Measurements from ENCODE around the gene ERN1. TPM values are rescaled to one million over a fixed set of nuclear protein-coding genes. Genes with fewer than 3 reads are reported as not detected.

The ERN1 gene
- total RNA-seq, 1 experiment from 2014 or later = 8.0 TPM

DNA sequence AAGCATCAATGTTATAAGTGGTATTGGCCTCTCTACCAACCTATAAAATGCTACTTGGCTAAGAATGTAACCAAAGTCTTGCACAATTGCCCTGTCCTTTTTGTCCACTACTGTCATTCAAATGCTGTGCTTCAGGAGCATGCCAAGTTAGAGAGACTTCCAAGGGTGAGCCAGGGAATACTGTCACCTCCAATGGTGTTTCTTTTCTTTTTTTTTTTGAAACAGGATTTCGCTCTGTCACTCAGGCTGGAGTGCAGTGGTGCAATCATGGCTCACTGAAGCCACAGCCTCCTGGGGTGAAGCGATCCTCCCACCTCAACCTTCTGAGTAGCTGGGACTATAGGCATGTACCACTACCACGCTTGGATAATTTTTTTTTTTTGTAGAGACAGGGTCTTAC, 43.7 kb upstream of the ERN1 start:
- DNase-seq (ENCODE audit: low spot score) = no peak
- H3K36me3 ChIP-seq (ENCODE audit: insufficient read depth, low read length, poor library complexity, severe bottlenecking) = no peaks in the 10 kb centered on the region
- H3K9me3 ChIP-seq (ENCODE audit: low read depth, low read length, poor library complexity, severe bottlenecking) = no peaks in the 10 kb centered on the region
- H3K27me3 ChIP-seq (replicated peaks; ENCODE audit: insufficient read depth, low read depth, low read length, poor library complexity) = no peaks in the 10 kb centered on the region
- intact Hi-C loops (cut with micrococcal nuclease; ENCODE audit: unreplicated experiment) = no loop called here
- TF ChIP-seq EZH2 (IDR thresholded peaks at IDR 0.05; ENCODE audit: borderline replicate concordance, low read depth, low read length, poor library complexity, severe bottlenecking) = no peak
- TF ChIP-seq, protein P1, sequence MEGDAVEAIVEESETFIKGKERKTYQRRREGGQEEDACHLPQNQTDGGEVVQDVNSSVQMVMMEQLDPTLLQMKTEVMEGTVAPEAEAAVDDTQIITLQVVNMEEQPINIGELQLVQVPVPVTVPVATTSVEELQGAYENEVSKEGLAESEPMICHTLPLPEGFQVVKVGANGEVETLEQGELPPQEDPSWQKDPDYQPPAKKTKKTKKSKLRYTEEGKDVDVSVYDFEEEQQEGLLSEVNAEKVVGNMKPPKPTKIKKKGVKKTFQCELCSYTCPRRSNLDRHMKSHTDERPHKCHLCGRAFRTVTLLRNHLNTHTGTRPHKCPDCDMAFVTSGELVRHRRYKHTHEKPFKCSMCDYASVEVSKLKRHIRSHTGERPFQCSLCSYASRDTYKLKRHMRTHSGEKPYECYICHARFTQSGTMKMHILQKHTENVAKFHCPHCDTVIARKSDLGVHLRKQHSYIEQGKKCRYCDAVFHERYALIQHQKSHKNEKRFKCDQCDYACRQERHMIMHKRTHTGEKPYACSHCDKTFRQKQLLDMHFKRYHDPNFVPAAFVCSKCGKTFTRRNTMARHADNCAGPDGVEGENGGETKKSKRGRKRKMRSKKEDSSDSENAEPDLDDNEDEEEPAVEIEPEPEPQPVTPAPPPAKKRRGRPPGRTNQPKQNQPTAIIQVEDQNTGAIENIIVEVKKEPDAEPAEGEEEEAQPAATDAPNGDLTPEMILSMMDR (conservative IDR thresholded peaks at IDR 0.05; ENCODE audit: low read depth, low read length) = no peak
- H3K4me1 ChIP-seq (ENCODE audit: insufficient read depth, low read length, poor library complexity, severe bottlenecking) = no peaks in the 10 kb centered on the region
- no TSS peak for BruUV-seq (replicated peaks)
- H3K27ac ChIP-seq (ENCODE audit: low read depth, low read length, poor library complexity, severe bottlenecking) = no peak overlapping the region
- ChIA-PET CTCF (no interaction called here), POLR2A (ENCODE audit: low non-redundant PET) (no interaction called here)
- H3K4me3 ChIP-seq (ENCODE audit: low read depth, low read length, poor library complexity, severe bottlenecking) = no peak overlapping the region

DNA sequence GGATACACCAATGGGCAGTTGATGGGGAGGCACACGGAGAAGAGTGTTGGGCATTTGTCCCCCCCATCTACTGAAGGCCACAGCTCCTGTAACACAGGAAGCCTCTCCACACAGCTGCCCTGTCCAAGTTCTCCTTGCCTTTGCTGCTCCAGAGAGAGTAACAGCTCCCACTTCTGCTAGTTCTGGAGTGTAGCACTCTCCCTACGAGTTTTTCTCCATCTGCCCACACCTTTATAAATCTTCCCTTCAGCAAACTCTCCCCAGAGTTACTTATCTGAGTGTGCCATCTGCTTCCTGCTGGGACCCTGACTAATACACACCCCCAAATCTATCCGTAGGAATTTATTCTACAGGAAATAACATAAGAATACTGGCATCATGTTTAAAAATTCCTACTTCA, 42.6 kb upstream of the ERN1 start:
- intact Hi-C loops (cut with micrococcal nuclease; ENCODE audit: unreplicated experiment) = no loop called here
- DNase-seq (ENCODE audit: low spot score) = peak; percentile 30
- Histone ChIP-seq H3K9me3 (ENCODE audit: low read depth, low read length, poor library complexity, severe bottlenecking) (no peaks in the 10 kb centered on the region), H3K4me1 (ENCODE audit: insufficient read depth, low read length, poor library complexity, severe bottlenecking) (no peaks in the 10 kb centered on the region), H3K4me3 (ENCODE audit: low read depth, low read length, poor library complexity, severe bottlenecking) (no peak overlapping the region), H3K36me3 (ENCODE audit: insufficient read depth, low read length, poor library complexity, severe bottlenecking) (no peaks in the 10 kb centered on the region), H3K27ac (ENCODE audit: low read depth, low read length, poor library complexity, severe bottlenecking) (no peak overlapping the region), H3K27me3 (replicated peaks; ENCODE audit: insufficient read depth, low read depth, low read length, poor library complexity) (no peaks in the 10 kb centered on the region)
- ChIA-PET POLR2A (ENCODE audit: low non-redundant PET) (no interaction called here), CTCF (no interaction called here)
- BruUV-seq (replicated peaks) = no TSS peak
- TF ChIP-seq, protein P1 (conservative IDR thresholded peaks at IDR 0.05; ENCODE audit: low read depth, low read length) = no peak
- TF ChIP-seq EZH2 (IDR thresholded peaks at IDR 0.05; ENCODE audit: borderline replicate concordance, low read depth, low read length, poor library complexity, severe bottlenecking) = no peak

DNA sequence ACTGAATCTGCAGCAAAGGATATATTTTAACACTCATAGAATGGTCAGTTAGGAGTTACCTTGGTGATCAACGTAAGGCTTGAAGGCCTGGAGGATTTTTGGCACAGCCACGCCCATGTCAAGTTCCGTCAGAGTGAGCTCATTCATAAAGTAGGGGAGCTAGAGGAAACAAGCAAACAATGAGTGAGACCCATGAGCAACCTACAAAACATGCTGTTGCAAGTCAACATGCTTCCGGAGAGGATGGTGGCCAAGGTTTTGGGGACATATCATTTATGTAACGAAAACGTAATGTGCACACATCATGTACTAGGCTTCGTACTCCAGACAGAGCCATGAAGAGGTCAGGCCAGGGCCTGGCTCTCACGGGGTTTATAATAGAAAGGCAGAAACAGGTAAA, 41.1 kb upstream of the ERN1 start:
- no peaks in the 10 kb centered on the region for H3K27me3 ChIP-seq (replicated peaks; ENCODE audit: insufficient read depth, low read depth, low read length, poor library complexity)
- no peaks in the 10 kb centered on the region for H3K4me1 ChIP-seq (ENCODE audit: insufficient read depth, low read length, poor library complexity, severe bottlenecking)
- BruUV-seq (replicated peaks) = no TSS peak
- intact Hi-C loops (cut with micrococcal nuclease; ENCODE audit: unreplicated experiment) = no loop called here
- no peak for TF ChIP-seq EZH2 (IDR thresholded peaks at IDR 0.05; ENCODE audit: borderline replicate concordance, low read depth, low read length, poor library complexity, severe bottlenecking)
- TF ChIP-seq, protein P1 (conservative IDR thresholded peaks at IDR 0.05; ENCODE audit: low read depth, low read length) = no peak
- H3K4me3 ChIP-seq (ENCODE audit: low read depth, low read length, poor library complexity, severe bottlenecking) = no peak overlapping the region
- ChIA-PET CTCF (no interaction called here), POLR2A (ENCODE audit: low non-redundant PET) (interaction anchor here (0.5 kb wide), 1 partner anchor 176 kb away, joined by 12 read pairs; no protein-coding TSS in a partner anchor)
- H3K9me3 ChIP-seq (ENCODE audit: low read depth, low read length, poor library complexity, severe bottlenecking) = no peaks in the 10 kb centered on the region
- no peak overlapping the region for H3K27ac ChIP-seq (ENCODE audit: low read depth, low read length, poor library complexity, severe bottlenecking)
- no peaks in the 10 kb centered on the region for H3K36me3 ChIP-seq (ENCODE audit: insufficient read depth, low read length, poor library complexity, severe bottlenecking)
- DNase-seq (ENCODE audit: low spot score) = no peak
